NB4 (cell line): ENCODE measurements around the gene PCCA.

ENCODE experiments used
- CTCF ChIP-seq: IDR thresholded peaks from one replicate; pipeline ENCODE4 v1.5.1; 2012; ENCODE audit warnings: low read depth, low read length
- MAX ChIP-seq: IDR thresholded peaks from 2 replicates; pipeline ENCODE4 v1.6.1; 2011; ENCODE audit warnings: low read depth, low read length
- POLR2A ChIP-seq: IDR thresholded peaks from 2 replicates; pipeline ENCODE4 v1.6.1; 2011; ENCODE audit warnings: mild to moderate bottlenecking; ENCODE audit not compliant: insufficient read length; ENCODE audit errors: extremely low read depth

DNA sequence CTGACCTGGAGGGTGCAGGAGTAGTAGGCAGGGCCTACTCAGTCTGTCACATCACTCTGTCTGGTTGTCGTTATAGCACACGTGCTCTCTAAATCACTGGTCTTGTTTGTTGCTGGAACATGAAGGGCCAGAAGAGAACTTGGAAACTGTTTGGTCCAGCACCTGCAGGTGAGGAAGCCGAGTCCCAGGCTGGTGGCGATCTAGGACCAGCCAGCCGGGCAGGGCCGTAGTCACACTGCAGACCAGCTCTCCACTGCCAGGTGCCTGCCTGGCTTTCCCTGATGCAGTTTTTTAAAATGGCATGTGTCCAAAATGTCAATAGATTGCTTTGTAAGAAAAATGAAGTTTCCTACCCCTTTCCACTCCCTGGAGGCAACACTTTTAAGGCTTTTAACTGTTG is 446.0 kb downstream of the PCCA start:
- no peak for TF ChIP-seq CTCF
- no peak for TF ChIP-seq POLR2A
- TF ChIP-seq MAX = no peak
